ENCODE results near the gene BCAS4. TPM values are rescaled to one million over a fixed set of nuclear protein-coding genes. Genes with fewer than 3 reads are reported as not detected.

BCAS4 gene
- total RNA-seq, 3 donors from 2014 or later = 6.6 to 22.2 (median 10.5) TPM

DNA sequence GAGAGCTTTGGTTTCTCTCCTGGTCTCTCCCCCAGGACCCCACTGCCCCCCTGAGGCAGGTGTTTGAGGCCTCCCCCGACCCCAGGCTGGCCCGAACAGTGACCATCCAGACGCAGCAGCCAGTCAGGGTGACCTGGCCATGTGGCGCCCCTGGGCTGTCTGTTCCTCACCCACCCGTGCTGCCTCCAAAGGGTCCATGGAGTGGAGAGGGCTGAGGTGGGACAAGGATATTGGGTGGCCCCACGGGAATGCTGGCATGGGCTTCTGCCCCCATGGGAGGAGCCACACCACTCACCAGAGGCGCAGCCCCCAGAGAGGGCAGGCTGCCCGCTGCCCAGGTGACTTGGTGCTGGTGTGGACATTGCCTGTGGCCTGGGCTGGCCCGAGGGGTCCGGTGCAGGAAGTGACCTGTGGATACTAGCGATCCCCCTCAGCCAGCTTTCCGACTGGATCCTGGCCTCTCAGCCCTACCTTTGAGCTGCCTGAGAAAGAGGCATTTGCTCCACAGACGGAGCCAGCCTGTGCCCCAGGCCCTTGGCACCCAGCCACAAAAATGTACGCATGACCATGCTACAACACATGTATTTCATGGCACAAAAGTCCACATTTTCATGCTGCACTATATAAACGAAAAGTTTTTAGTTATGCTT lies 50.8 kb downstream of the BCAS4 start:
- Histone ChIP-seq H3K4me3 (no peak overlapping the region), H3K9me3 (no peaks in the 10 kb centered on the region), H3K4me1 (peaks cover 0 to 10% of the 10 kb centered on the region in 2 donors), H3K27me3 (no peaks in the 10 kb centered on the region), H3K27ac (peak overlapping the region in 1 of 2 donors; percentile 54), H3K36me3 (no peaks in the 10 kb centered on the region)
- TF ChIP-seq POLR2AphosphoS5 (IDR thresholded peaks at IDR 0.05) (no peak), POLR2A (IDR thresholded peaks at IDR 0.05) (no peak)
- TF ChIP-seq, protein P1, sequence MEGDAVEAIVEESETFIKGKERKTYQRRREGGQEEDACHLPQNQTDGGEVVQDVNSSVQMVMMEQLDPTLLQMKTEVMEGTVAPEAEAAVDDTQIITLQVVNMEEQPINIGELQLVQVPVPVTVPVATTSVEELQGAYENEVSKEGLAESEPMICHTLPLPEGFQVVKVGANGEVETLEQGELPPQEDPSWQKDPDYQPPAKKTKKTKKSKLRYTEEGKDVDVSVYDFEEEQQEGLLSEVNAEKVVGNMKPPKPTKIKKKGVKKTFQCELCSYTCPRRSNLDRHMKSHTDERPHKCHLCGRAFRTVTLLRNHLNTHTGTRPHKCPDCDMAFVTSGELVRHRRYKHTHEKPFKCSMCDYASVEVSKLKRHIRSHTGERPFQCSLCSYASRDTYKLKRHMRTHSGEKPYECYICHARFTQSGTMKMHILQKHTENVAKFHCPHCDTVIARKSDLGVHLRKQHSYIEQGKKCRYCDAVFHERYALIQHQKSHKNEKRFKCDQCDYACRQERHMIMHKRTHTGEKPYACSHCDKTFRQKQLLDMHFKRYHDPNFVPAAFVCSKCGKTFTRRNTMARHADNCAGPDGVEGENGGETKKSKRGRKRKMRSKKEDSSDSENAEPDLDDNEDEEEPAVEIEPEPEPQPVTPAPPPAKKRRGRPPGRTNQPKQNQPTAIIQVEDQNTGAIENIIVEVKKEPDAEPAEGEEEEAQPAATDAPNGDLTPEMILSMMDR (IDR thresholded peaks at IDR 0.05) = no peak
- peak in 1 of 2 donors; percentile 59 for DNase-seq (ENCODE audit: low spot score in 2 of 2)
- intact Hi-C loops (cut with DNase I; ENCODE audit: low total_unique reads) = no loop called here

DNA sequence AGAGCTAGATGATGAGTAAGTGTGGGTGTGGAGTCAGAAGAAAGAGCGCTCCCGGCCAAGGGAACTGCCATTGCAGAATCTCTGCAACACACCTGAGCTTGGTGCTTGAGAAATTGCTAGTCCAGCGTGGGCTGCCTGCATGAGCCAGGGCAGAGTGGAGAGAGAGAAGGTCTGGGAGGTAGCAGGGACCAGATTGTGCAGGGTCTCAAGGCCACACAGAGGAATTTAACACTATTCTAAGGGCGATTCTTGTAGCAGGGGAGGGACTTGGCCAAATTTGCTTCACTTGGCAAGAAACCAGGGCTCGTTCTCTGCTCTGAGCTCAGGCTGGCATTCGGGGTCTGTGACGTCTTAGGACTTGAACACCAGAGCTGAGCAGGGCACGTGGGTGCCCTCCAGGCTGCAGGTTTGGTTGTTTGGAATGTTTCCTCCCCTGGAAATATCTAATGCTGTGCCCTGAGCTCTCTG lies 53.5 kb downstream of the BCAS4 start:
- Histone ChIP-seq H3K36me3 (no peaks in the 10 kb centered on the region), H3K27me3 (no peaks in the 10 kb centered on the region), H3K27ac (peak overlapping the region; percentile 57 to 75), H3K4me3 (peak overlapping the region in 2 of 3 donors; percentile 24 to 50), H3K9me3 (no peaks in the 10 kb centered on the region), H3K4me1 (peaks cover 0 to 10% of the 10 kb centered on the region in 2 donors)
- intact Hi-C loops (cut with DNase I; ENCODE audit: low total_unique reads) = no loop called here
- TF ChIP-seq POLR2A (IDR thresholded peaks at IDR 0.05) = no peak
- peak in 1 of 2 donors; percentile 84 for DNase-seq (ENCODE audit: low spot score in 2 of 2)

DNA sequence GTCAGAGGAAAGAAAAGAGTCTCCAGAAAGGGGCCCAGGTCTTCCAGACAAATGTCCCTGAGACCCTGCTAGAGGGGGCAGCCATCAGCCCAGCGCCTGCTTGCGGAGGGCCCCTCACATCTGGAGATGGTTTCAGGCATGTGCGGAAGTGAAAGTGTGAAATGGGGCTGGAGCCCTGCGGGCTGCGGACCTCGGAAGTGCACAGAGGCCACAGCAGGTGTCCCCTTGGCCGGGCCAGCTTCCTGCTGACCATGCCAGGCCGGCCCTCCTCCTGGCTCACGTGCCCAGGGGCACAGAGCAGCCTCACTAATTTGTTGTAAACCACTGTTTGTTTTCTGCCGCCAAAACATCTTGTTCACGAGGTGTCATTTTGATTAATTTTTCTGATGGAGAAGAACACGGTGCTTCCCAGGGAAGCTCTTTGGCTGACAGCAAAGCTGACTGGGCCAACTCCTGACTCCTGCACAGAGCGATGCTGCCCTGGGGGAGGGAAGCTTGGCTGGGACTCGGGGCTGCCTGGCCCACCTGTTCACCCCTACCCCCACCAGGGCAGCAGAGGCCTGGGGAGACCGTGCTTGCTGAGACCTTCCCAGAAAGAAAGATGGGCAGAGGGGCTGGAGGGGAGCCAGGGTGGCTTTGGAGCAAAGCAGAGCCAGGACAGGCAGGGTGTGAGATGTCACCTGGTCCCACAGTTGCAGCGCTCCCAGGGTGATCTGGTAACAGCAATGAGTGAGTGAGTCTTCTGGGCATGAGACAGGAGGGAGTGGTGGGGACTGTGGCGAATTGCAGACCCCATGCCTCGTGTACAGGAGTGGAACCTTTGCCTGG lies 54.2 kb downstream of the BCAS4 start:
- Histone ChIP-seq H3K4me3 (peak overlapping the region; percentile 3 to 50 (median 24)), H3K27ac (peak overlapping the region; percentile 57 to 75), H3K27me3 (no peaks in the 10 kb centered on the region), H3K9me3 (no peaks in the 10 kb centered on the region), H3K4me1 (peaks cover 0 to 10% of the 10 kb centered on the region in 2 donors), H3K36me3 (no peaks in the 10 kb centered on the region)
- DNase-seq (ENCODE audit: low spot score in 2 of 2) = peak in 1 of 2 donors; percentile 32
- intact Hi-C loops (cut with DNase I; ENCODE audit: low total_unique reads) = no loop called here
- TF ChIP-seq POLR2A (IDR thresholded peaks at IDR 0.05) = no peak
- no peak for TF ChIP-seq POLR2AphosphoS5 (IDR thresholded peaks at IDR 0.05)
- TF ChIP-seq, protein P1 (IDR thresholded peaks at IDR 0.05) = no peak

DNA sequence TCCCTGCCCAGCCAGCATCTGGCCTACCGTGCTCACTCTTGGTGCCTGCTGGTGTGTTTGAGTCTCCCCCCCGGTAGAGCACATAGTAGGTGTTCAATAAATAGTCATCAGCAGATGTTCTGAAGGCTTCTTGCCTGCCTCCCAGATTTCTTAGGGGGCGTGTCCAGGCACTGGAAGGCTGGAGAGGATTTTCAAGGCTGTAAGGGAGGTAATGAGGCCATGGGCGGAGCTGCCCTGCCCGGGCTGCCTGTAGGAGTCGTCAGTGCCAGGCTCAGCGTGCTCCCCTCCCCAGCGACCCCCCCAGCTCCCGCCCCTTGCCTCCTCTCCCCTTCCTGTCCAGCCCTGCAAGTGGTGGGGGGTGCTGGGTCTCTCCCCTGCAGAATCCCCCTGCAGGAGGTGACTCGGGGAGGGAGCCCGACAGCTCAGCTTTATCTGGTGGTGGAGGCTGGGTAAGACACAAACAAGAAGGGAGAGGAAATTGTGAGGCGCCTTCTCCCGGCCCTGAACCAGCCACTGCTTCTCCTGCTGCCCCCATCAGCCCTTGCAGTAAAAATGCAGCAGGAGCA lies 55.9 kb downstream of the BCAS4 start:
- no peaks in the 10 kb centered on the region for H3K27me3 ChIP-seq
- DNase-seq (ENCODE audit: low spot score in 2 of 2) = no peak
- no peak overlapping the region for H3K4me3 ChIP-seq
- TF ChIP-seq POLR2AphosphoS5 (IDR thresholded peaks at IDR 0.05) = no peak
- TF ChIP-seq POLR2A (IDR thresholded peaks at IDR 0.05) = no peak
- no peak overlapping the region for H3K27ac ChIP-seq
- H3K36me3 ChIP-seq = no peaks in the 10 kb centered on the region
- H3K4me1 ChIP-seq = peaks cover 0 to 10% of the 10 kb centered on the region in 2 donors
- intact Hi-C loops (cut with DNase I; ENCODE audit: low total_unique reads) = no loop called here
- H3K9me3 ChIP-seq = no peaks in the 10 kb centered on the region

DNA sequence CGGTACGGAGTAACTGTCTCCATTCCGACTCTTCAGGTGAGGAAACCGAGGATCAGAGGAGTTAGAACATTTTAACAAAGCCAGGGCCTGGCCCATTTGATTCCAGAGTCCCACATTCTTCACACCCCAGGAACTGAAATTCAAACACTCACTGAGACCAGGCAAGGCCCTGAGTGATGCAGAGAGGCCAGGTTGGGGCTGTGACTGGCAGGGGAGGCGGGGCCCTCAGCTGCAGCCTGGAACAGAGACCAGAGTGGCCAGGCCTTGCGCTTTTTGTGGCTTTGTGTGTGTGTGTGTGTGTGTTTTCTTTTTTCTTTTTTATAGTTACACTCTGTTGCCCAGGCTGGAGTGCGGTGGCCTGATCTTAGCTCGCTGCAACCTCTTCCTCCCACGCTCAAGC lies 57.2 kb downstream of the BCAS4 start:
- no peak overlapping the region for H3K27ac ChIP-seq
- H3K27me3 ChIP-seq = no peaks in the 10 kb centered on the region
- DNase-seq (ENCODE audit: low spot score in 2 of 2) = no peak
- H3K4me1 ChIP-seq = peaks cover 0 to 10% of the 10 kb centered on the region in 2 donors
- no peaks in the 10 kb centered on the region for H3K9me3 ChIP-seq
- TF ChIP-seq, protein P1 (IDR thresholded peaks at IDR 0.05) = no peak
- TF ChIP-seq POLR2A (IDR thresholded peaks at IDR 0.05) (no peak), POLR2AphosphoS5 (IDR thresholded peaks at IDR 0.05) (no peak)
- intact Hi-C loops (cut with DNase I; ENCODE audit: low total_unique reads) = no loop called here
- no peaks in the 10 kb centered on the region for H3K36me3 ChIP-seq
- no peak overlapping the region for H3K4me3 ChIP-seq

All from breast epithelium (tissue), 4 donors.